Iris pigment epithelial cell (primary cell): ENCODE measurements around the gene MYH15.
A peak's percentile ranks its signal among the peaks of the same experiment; 100 is the strongest.

Source experiments
- DNase-seq: peaks from one replicate; pipeline ENCODE4 v3.0.0-alpha.2; 2011; ENCODE audit warnings: low read depth

MYH15 gene

GRCh38 chr3:108415661-108416060 is 94.7 kb downstream of the MYH15 start:
- DNase-seq, result no peak

DNA sequence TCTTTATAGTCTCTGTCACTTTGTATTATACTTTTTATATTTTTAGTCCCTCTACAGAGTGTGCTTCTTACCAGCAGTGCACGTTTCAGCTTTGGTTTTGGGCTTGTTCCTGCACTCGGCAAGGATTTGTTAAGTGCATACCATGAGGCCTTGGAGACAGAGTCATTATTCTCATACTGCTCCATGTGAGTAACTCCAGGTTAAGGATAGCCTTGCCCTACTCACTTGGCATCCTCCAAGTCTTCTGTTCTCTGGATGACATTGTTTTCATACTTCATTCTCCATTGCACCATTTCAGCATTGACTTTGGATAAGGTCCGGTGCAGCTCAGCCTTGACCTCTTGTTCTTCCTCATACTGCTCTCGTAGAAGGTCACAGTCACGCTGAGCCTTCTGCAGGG is 96.4 kb downstream of the MYH15 start:
- peak; percentile 4 for DNase-seq

- DNase-seq, result no peak
Measured at GRCh38 chr3:108412121-108412750, 98.2 kb downstream of the MYH15 start.

- DNase-seq, result no peak
Measured at GRCh38 chr3:108410531-108410984, 99.8 kb downstream of the MYH15 start.

DNA sequence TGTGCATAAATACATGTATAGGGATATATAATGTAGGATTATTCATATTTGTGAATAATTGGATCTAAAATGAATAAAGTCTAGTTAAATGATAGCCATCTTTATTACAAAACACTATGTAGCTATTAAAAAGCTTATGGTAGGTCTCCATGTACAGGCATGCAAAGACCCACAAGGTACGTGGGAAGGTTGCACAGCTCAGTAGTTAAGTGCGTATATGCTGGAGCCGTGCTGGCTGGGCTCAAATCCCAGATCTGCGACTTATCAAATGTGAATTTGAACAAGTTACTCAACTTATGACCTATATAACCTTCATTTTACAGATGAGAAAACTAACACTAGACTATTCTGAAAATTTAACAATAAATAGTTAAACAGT is 100.6 kb downstream of the MYH15 start:
- no peak for DNase-seq

- DNase-seq, result no peak
Measured at GRCh38 chr3:108408883-108409799, 101.3 kb downstream of the MYH15 start.

GRCh38 chr3:108407886-108408285 is 102.5 kb downstream of the MYH15 start:
- no peak for DNase-seq

DNA sequence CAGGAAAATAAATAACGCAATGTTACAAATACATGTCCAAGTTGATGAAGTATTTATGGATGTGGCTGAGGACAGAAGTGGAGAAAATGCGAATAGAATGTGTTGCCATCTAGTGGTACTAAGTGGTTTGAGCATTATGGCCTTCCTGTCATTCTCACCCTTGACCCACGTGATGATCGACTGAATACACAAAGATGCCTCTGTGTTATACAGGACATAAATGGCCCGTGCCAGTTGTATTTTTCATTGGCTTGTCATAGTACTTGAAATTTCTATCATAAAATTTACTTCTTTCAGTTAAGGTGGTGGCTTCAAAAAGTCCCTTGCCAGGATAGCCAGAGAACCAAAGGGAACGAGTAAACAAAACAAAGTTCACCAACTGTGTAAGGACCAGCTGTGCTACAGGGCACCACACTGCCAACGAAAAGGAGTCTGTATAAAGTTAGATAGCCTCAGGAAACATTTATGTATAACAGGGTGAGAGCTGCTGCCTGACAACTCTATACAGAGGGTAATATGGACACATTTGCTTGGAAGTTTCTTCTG is 103.7 kb downstream of the MYH15 start:
- peak; percentile 79 for DNase-seq

DNA sequence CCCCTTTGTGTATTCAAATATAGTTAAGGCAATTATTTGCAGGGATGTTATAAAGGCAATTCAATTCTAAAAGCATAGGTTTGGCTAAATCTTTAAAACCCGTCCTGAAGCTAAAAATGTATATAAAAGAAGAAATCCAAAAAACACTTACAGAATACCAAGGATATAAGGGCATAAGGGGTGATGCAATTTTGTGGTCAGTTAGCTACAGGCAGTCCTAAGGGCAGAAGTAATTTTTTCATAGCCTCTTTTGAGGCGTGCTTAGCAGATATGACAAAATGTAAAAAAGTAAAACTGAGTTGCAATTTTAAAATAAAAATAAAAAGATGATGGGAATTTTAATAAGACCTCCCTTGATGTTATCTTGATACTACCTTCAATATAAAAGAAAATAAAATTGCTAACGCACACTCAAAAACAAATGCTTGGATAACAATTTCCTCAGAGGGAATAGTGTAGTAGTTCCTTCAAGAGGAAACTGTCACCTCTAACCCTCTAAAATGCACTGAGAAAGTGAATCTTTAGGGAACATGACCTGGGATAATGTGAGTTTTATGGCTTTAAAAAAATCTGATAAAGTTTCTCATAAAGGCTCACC is 104.2 kb downstream of the MYH15 start:
- peak; percentile 27 for DNase-seq

DNA sequence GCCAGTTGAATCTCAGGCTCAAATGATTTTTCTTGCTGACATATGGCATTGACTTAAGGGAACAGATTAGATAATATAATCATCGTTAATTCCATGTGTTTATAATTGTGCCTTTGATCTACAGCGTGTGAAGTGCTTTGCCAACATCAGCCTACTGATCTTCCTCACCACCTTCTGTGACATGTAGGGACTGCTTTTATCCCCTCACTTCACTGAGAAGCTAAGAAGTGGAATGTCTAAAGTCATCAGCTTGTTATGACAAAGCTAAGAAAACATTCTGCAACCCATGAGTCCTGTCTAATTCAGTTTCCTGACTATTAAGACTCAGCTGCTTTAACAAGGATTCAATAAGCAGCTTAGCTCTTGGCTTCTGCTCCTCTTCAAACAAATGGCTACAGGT is 106.0 kb downstream of the MYH15 start:
- peak; percentile 22 for DNase-seq

GRCh38 chr3:108403686-108404345 is 106.6 kb downstream of the MYH15 start:
- DNase-seq, result peak; percentile 11

GRCh38 chr3:108403198-108403597 is 107.2 kb downstream of the MYH15 start:
- no peak for DNase-seq

DNA sequence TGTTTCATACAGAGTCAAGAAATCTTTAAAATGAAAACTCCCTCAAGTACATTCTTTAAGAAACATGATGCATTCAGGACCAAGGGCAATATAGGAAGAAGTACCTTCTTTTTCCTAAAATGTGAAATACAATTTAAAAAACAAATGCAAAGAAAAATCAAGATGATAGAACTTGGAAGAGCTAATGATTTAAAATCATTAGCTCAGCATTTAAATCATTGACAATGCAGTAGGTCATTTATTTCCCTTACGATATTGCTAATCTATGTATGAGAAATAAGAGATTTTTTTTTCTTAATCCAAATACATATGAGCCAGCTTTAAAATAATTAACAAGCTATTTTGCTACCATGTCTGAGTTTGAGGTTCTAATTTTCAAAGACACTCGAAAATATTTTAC is 108.6 kb downstream of the MYH15 start:
- no peak for DNase-seq

- no peak for DNase-seq
Measured at GRCh38 chr3:108398510-108398909, 111.9 kb downstream of the MYH15 start.

DNA sequence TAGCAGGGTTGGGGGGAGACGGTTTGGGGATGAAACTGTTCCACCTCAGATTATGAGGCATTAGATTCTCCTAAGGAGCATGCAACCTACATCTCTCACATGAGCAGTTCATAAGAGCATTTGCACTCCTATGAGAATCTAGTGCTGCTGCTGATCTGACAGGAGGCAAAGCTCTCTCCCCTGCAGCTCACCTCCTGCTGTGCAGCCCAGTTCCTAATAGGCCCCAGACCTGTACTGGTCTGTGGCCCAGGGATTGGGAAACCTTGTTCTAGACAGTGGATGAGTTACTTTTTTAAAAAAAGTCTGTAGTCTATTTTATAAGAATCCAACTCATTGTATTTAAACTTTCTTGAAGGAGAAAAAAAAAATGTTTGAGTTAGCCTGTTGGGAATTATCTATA is 114.1 kb downstream of the MYH15 start:
- DNase-seq, result no peak

DNA sequence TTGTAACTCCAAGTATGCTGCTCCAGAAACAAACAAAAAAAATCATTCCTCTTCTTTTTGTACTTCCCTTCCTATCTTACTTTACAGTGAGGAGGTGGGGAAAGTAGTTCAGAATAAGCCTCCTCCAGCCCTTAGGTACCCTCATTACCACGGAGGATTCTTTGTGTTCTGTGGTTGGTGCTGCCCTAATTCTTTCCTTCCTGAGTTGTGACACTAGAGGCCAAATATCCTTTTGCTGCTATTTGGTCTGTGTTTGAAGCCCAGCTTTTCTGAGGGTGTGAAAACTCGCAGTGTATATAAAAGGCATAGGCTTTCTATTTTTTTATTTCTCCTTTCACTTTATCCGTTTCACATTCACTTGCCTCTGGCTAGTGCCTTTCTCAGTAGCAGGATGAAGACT is 115.8 kb downstream of the MYH15 start:
- DNase-seq, result no peak

DNA sequence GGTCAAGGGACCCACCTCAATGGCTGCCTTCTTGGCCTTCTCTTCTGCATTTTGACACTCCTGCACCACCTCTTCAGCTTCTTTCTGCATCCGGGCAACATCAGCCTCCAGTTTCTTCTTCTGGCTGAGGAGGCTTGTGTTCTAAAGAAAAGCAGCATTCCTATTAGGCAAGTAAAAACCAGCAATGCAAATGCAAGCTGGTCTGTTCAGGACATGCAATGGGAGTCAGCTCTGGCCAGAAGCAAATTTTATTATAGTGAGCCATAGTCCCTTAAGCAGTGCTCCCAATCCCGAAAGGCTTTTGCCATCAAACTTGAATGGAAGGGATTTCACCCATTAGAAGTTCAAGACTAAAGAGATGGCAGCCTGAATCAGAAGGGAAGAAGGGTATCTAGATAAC is 116.4 kb downstream of the MYH15 start:
- DNase-seq, result no peak

- DNase-seq, result no peak
Measured at GRCh38 chr3:108393128-108393900, 117.1 kb downstream of the MYH15 start.

- peak; percentile 28 for DNase-seq
Measured at GRCh38 chr3:108391917-108392593, 118.3 kb downstream of the MYH15 start.

- no peak for DNase-seq
Measured at GRCh38 chr3:108389372-108389771, 121.0 kb downstream of the MYH15 start.
